Brain pericyte (primary cell): ENCODE data around the gene FOXJ2.
"Not testable (repeated sequence)": the region's sequence is repeated elsewhere in the genome, so short reads cannot be mapped to it uniquely, and the experiment has no call there.

ENCODE experiments used
- DNase-seq: peaks from one replicate; pipeline ENCODE4 v3.0.0-alpha.2; 2012; ENCODE audit warnings: low read depth, low spot score

The FOXJ2 gene

DNA sequence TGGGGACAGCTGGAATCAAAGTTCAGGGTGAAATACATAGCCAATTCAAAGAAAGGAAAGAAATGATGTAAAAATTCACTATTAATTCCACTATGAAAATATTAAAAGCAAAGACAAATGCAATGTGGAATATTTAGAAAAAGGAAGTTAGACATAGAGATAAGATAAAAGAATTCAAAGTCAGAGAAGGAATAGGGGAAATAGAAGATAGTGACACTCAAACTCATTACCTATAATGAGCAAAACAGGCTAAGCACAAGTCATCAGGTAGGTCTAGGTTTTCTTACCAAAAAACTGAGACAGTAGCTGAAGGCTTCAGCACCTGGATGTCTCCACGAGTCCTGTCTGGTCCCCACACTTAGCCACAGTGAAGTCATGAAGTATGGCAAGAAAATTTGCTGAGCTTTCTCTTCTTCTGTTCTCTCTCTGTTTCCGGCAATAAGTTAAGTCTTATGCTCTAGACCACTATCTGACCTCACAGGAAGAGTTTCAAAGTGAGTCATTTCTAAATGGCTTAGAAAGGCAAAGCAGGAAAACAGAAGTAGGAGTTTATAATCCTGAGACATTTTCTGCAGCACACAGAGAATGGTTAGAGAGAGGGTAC, 33.6 kb downstream of the FOXJ2 start, which contains the start of gene C3AR1:
TSS of gene C3AR1 (minus strand) at position 369 of the 604 bp plus-strand sequence. CDS start 6,174 bp downstream, outside the sequence.
- no peak for DNase-seq

DNA sequence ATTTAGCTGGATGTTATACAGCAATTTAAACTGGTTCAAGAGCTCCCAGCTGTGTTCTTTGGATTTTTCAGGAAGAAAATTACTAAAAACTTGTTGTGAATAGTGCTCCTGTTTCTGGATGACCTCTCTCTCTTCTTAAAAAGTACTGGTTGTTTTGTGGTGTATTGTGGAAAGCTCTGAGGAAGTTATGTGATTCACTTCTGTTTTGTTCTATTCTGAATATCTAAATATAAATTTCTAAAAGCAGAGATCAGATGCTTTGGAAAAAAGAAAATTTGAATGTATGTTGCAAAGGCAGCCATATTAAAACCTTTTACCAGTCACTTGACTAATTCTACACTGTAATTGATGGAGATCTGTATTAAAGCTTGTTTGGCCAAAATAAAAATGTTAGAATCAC, 37.1 kb downstream of the FOXJ2 start:
- DNase-seq: no peak

DNA sequence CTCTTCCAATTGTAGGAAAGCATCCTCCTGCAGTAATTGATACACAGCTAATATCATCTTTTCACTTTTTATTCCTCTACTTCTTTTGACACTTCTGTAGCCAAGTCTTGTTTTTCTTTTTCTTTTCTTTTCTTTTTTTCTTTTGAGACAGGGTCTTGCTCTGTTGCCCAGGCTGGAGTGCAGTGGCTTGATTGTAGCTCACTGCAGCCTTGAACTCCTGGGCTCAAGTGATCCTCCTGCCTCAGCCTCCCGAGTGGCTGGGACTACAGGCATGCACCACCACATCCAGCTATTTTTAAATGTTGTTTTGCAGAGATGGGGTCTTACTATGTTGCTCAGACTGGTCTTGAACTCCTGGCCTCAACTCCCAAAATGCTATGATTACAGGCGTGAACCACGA, 39.3 kb downstream of the FOXJ2 start:
- not testable (repeated sequence) for DNase-seq

DNA sequence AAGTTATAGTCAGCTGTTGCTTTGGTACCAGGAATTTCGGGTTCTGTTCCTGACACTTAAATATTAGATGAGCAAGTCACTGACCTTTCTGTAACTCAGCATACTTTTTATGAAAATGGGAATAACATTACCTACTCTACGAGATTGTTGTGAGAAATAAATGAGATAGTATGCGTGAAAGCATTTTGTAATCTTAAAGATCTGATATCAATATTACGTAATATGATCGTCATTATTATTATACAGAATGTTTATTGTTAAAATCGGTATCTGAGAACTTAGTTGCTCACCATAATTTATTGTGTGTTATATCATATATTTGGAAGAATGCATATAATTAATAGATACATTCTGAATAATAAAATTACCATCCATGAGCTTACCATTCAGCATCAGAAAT, 43.4 kb downstream of the FOXJ2 start:
- DNase-seq: no peak

DNA sequence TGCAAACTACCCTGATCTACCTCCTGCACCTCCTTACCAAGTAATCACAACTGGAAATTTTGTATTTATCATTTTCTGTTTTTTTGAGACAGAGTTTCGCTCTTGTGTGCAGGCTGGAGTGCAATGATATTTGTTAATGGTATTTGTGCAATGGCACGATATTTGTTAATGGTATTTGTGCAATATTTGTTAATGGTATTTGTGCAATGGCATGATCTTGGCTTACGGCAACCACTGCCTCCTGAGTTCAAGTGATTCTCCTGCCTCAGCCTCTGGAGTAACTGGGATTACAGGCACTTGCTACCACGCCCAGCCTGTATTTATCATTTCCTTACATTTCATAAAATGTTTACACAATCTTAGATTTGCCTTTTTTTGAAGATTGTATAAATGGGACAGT, 43.9 kb downstream of the FOXJ2 start:
- DNase-seq: no peak

DNA sequence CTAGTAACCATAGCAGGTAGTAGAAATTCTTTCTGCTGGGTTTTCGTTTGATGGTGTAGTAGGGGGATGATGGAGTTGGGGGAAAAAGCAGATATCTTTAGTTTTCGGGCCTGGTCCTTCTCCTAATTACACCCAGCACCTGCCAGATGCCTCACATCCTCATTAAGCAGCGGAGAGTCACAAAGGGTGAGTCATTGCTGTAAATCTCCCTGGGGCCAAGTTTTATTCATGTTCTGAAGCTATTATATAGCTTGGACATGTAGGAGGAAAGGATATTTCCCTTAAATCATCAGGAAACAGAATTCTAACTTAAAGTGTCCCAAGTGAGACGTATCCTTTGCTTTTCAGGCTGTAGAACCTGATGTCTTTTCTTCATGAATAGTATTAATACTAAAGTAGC, 44.7 kb downstream of the FOXJ2 start:
- DNase-seq: no peak

DNA sequence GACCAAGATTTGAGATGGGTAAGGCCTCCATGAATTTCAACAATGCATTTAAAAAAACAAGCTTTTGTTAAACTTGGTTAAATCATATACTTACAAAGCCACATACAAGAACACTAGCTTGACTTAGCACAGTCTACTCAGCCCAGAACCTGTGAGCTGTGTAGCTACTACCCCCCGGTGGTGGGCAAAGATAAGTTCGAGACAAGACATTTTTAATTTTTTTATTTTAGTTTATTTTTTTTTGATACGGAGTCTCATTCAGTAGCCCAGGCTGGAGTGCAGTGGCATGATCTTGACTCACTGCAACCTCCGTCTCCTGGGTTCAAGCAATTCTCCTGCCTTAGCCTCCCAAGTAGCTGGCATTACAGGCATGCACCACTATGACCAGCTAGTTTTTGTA, 45.9 kb downstream of the FOXJ2 start:
- DNase-seq: peak; percentile 10

DNA sequence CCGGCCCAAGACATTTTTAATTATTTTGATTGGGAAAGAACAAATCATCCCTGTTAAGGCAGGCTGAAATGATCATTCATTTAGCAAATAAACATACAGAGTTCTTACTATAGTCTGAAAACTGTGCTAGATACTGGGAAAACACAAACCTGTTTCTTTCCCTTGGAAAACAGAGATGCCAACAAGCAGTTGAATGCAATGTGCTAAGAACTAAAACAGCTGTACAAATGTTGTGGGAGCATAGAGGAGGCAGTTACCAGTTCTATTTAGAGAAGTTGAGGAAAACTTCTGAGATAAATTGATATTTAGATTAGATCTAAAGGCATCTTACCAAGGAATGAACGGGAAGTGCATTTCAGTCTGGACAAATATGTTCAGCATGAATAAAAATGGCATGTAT, 46.4 kb downstream of the FOXJ2 start:
- no peak for DNase-seq

DNA sequence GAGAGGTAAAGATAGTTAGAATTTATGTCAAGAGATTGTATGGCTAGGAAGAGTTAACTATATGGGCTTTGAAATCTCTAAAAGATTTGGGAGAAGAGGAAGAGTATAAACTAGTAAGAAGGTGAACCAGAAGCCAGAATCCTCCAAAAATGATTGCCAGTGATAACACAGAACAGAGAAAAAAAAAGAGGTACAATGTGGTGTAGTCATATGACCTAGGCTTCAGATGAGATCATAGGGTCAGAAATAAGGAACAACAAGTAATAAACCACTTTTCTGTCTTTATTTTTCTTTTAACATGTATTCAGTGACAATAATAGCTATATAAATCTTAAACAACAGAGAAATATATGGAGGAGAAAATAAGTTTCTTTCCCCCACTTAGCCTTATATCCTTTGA, 47.6 kb downstream of the FOXJ2 start:
- DNase-seq: no peak

DNA sequence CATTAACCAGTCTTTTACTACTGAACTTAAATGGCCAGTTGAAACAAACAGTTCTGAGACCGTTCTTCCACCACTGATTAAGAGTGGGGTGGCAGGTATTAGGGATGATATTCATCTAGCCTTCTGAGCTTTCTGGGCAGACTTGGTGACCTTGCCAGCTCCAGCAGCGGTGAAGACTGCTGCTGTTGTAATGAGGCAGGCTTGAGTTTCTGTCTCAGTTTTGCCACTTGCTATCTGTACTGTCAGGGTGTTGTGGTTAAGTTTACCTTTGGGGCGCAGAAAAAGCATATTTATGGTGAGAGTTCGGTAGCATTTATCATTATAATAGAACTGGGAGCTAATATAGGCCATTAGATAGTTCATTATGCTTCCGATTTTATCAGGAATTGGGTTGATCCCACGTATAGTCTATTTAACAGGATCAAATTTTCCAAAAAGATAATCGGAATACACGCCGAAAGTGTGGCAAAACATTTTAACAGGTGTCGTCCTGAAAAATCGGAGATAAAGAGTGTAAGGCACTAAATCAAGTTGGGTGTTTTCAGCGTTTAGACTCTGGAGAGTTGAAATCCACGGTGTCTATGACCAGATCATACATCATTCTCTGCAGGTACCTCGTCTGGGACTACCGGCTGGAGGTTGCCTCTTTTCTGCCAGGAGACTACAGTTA, 48.9 kb downstream of the FOXJ2 start:
- no peak for DNase-seq

DNA sequence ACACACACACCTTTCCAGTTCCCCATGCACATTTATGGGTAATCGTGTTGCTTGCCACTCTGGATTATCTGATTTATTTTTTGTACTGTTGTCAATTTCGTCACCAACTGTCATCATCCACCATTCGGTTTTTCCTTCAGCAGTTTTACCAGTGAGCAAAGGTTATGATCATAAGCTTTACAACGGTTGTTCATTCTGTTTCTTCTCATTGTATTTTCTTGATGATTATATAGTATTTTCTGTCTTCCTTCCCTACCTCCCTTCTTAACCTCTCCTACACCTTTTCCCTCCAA, 50.2 kb downstream of the FOXJ2 start:
- no peak for DNase-seq

DNA sequence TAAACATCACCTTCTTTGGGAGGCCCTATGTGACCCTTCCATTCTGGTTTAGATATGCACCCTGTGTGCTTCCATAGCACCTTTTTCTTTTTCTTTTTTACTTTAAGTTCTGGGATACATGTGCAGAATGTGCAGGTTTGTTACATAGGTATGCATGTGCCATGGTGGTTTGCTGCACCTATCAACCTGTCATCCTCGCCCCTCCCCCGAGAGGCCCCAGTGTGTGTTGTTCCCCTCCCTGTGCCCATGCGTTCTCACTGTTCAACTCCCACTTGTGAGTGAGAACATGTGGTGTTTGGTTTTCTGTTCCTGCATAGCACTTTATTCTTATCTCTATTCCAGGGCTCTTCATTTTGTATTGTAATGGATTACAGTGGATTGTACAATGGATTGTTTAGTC, 51.8 kb downstream of the FOXJ2 start:
- DNase-seq: not testable (repeated sequence)

DNA sequence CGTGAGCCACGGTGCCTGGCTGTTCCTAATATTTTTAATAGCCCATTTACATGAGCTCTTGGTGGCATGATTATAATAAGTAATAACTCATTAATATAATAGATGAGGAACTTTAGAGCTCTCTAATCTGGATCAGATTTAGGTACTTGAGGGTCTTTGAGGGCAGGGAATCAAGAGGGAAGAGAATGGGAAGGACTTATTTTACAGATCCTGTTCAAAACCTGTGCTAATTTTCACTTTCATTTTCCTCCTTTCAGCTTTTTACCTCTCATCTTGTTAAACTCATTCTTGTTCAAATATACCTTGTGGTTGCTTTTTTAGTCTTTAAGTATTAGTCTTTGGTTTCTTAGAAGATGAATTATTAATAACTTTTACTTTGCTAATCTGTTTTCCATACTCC, 55.1 kb downstream of the FOXJ2 start:
- no peak for DNase-seq

DNA sequence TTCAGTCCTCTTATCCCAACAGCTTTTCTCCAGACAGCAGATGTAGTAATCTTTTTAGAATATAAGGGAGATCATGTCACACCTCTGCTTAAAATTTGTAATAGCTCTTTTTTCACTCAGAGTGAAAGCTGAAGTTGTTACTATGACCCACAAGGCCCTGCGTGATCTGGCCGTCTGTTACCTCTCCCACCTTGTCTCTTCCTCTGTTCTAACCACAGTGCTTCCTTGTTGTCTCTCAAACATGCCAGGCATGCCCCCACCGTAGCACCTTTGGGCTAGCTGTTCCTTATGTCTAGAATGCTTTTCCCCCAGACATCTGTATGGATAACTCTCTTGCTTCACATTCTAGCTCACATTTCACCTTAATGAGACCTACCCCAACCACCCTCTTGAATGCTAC, 56.1 kb downstream of the FOXJ2 start:
- no peak for DNase-seq

DNA sequence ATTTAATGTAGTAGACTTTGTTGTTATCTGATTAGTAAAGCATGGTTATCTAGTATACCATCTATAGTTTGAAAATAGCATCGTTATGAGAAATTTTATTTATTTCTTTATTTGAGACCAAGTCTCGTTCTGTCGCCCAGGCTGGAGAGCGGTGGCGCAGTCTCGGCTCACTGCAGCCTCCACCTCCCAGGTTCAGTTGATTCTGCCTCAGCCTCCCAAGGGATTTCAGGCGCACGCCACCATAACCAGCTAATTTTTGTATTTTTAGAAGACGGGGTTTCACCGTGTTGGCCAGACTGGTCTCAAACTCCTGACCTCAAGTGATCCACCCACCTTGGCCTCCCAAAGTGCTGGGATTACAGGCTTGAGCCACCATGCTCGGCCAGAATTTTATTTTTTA, 56.8 kb downstream of the FOXJ2 start:
- not testable (repeated sequence) for DNase-seq

DNA sequence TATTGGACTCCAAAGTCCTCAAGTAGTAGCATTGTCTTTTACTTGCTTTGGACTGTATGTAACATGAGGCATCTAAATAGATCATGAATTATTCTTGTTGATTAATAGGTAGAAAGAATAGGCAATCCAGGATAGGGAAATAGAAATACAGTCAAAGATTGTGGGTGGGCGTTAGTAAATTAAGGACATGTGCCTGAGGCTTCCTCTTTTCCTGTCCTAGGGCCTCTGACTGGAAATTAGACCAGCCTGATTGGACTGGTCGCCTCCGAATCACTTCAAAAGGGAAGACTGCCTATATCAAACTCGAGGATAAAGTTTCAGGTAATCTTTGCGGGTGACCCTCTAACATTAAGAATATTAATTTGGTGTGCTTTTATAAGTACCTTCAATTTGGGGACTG, 57.2 kb downstream of the FOXJ2 start:
- no peak for DNase-seq

DNA sequence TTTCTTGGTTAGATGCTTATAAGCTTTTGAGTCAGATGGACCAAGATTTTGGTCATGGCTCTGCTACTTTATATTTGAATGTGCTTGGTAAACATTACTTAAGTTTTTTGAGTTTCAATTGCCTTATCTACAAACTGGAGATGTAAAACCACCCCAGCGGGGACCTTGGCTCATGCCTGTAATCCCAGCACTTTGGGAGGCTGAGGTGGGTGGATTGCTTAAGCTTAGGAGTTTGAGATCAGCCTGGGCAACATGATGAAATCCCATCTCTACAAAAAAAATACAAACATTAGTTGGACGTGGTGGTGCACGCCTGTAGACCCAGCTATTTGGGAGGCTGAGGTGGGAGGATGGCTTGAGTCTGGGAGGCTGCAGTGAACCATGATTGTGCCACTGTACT, 60.8 kb downstream of the FOXJ2 start:
- DNase-seq: no peak

DNA sequence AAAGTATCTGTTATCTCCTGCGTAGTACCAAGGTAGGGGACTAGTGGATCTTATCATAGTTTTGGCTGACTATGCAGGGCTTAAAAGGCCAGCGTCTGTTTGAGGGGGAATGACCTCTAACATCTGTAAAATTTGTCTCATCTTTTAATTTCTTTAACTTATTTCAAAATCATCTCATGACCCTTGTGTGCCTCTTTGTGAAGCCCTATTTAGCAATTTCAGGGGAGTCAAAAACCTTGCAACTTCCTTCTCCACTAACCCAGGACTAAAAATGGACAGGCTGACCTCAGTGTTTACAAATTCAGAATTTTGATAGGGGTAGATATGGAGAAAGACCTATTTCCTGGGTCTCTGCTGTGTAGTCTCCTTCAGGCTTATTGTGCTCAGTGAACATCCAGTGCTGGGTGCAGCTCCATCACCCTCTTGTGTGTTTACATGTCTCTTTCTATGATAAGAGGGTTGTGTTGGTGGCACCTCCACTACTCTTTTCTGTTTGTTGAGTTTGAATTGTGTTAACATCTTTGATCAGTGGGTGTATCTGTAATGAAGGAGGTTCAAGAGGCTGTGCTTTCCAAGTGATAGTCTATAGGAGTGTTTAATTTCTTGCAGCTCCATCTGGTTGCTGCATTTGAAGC, 63.9 kb downstream of the FOXJ2 start:
- DNase-seq: no peak

DNA sequence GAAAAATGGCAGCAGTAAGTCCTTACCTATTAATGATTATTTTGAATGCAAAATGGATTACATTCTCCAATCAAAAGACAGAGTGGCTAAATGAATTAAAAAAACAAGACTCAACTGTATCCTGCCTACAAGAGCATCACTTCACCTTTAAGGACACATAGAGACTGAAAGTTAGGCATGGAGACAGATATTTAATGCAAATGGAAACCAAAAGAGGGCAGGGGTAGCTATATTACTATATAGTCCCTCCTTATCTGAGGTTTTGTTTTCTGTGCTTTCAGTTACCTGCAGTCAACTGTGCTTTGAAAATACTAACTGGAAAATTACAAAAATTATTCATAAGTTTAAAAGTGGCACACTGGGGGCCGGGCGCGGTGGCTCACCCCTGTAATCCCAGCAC, 66.7 kb downstream of the FOXJ2 start:
- DNase-seq: no peak
